Measurements from ENCODE around the gene ZBTB42. TPM values are rescaled to one million over a fixed set of nuclear protein-coding genes. Genes with fewer than 3 reads are reported as not detected.

Gene ZBTB42
- polyA plus RNA-seq, 1 of the 3 experiments (the other 2 are of a cell fraction) = 3.1 TPM

- Histone ChIP-seq H3F3A (replicated peaks; ENCODE audit: insufficient read depth) (peaks cover 32% of the 10 kb centered on the region), H4K20me1 (ENCODE audit: insufficient read depth) (no peaks in the 10 kb centered on the region), H3K79me2 (ENCODE audit: insufficient read depth) (no peaks in the 10 kb centered on the region), H3K4me2 (no peak overlapping the region), H3K9me2 (no peaks in the 10 kb centered on the region), H3K27me3 (ENCODE audit: insufficient read depth) (no peaks in the 10 kb centered on the region), H3K36me3 (replicated peaks in 1 of 2; ENCODE audit: control insufficient read depth in 1 of 2, insufficient read depth in 2 of 2, low read length in 1 of 2) (peaks cover 8 to 22% of the 10 kb centered on the region in 2 experiments), H3K4me1 (ENCODE audit: control insufficient read depth in 1 of 2, insufficient read depth in 2 of 2, low read depth in 1 of 2, low read length in 1 of 2) (peaks cover 0 to 7% of the 10 kb centered on the region in 2 experiments; a peak in 1 of 4 replicates), H2AFZ (ENCODE audit: low read depth) (no peak overlapping the region), H3K4me3 (ENCODE audit: low read depth in 2 of 2, low read length in 1 of 2) (no peak overlapping the region), H3K9me3 (no peaks in the 10 kb centered on the region), H3K27ac (ENCODE audit: low read depth in 2 of 2, low read length in 1 of 2) (no peak overlapping the region), H3K9ac (no peak overlapping the region)
- ChIA-PET CTCF (interaction anchor here (0.6 to 6.5 kb wide), 19 partner anchors 9 to 208 kb away, joined by 3 to 85 read pairs (median 7); partner anchors contain the start of genes AKT1, SIVA1 and ZBTB42), POLR2A (no interaction called here)
- DNase-seq = no peak
- TF ChIP-seq YY1 (IDR thresholded peaks at IDR 0.05; ENCODE audit: low read depth) (no peak), TCF12 (IDR thresholded peaks at IDR 0.05) (no peak), RAD21 (IDR thresholded peaks at IDR 0.05; ENCODE audit: low read length) (no peak), NFIC (IDR thresholded peaks at IDR 0.05; ENCODE audit: borderline replicate concordance) (no peak)
- WGBS (ENCODE audit: low lambda C conversion rate) = 78% methylated on average over 5 of the region's 5 CpGs
Measured at GRCh38 chr14:104767634-104767918, 33.3 kb upstream of the ZBTB42 start.

- WGBS (ENCODE audit: low lambda C conversion rate) = 13% methylated on average over 16 of the region's 25 CpGs
- peak overlapping the region in 1 of 2 experiments; percentile 35; a peak in 1 of 4 replicates for H3K27ac ChIP-seq (ENCODE audit: low read depth in 2 of 2, low read length in 1 of 2)
- H3K36me3 ChIP-seq (replicated peaks in 1 of 2; ENCODE audit: control insufficient read depth in 1 of 2, insufficient read depth in 2 of 2, low read length in 1 of 2) = peaks cover 8 to 33% of the 10 kb centered on the region in 2 experiments
- no peak overlapping the region for H3K4me2 ChIP-seq
- H3F3A ChIP-seq (replicated peaks; ENCODE audit: insufficient read depth) = peaks cover 32% of the 10 kb centered on the region
- H3K9me2 ChIP-seq = no peaks in the 10 kb centered on the region
- no peaks in the 10 kb centered on the region for H3K79me2 ChIP-seq (ENCODE audit: insufficient read depth)
- no peak overlapping the region for H3K9ac ChIP-seq
- TF ChIP-seq CTCF (IDR thresholded peaks at IDR 0.05) (peak; percentile 70), SMC3 (IDR thresholded peaks at IDR 0.05; ENCODE audit: low read depth, low read length) (peak; percentile 85), CHD2 (IDR thresholded peaks at IDR 0.05; ENCODE audit: low read length, partially characterized antibody) (peak; percentile 7), MXI1 (IDR thresholded peaks at IDR 0.05; ENCODE audit: low read depth, low read length) (peak; percentile 45; the same call in 1 of the 2 replicates), SIN3A (IDR thresholded peaks at IDR 0.05; ENCODE audit: borderline replicate concordance, low read depth, low read length) (peak; percentile 53; the same call in 1 of the 2 replicates), RAD21 (IDR thresholded peaks at IDR 0.05; ENCODE audit: low read length) (peak; percentile 88), FOSL2 (IDR thresholded peaks at IDR 0.05; ENCODE audit: borderline replicate concordance, low read depth) (no peak), GABPA (IDR thresholded peaks at IDR 0.05; ENCODE audit: low read depth) (no peak)
- H2AFZ ChIP-seq (ENCODE audit: low read depth) = no peak overlapping the region
- no peak overlapping the region; a peak in 1 of 4 replicates for H3K4me3 ChIP-seq (ENCODE audit: low read depth in 2 of 2, low read length in 1 of 2)
- DNase-seq = peak; percentile 94
- H3K27me3 ChIP-seq (ENCODE audit: insufficient read depth) = no peaks in the 10 kb centered on the region
- ChIA-PET POLR2A (interaction anchor here (0.8 to 1.2 kb wide), 3 partner anchors 15 to 217 kb away, joined by 3 read pairs; partner anchors contain the start of gene CLBA1), CTCF (interaction anchor here (0.6 to 6.5 kb wide), 46 partner anchors 9 to 616 kb away, joined by 3 to 85 read pairs (median 6); partner anchors contain the start of genes AKT1, CEP170B, SIVA1 and ZBTB42)
- H3K4me1 ChIP-seq (ENCODE audit: control insufficient read depth in 1 of 2, insufficient read depth in 2 of 2, low read depth in 1 of 2, low read length in 1 of 2) = peaks cover 0 to 7% of the 10 kb centered on the region in 2 experiments; a peak in 1 of 4 replicates
- no peaks in the 10 kb centered on the region for H3K9me3 ChIP-seq
- H4K20me1 ChIP-seq (ENCODE audit: insufficient read depth) = no peaks in the 10 kb centered on the region
Measured at GRCh38 chr14:104768437-104769323, 32.2 kb upstream of the ZBTB42 start.
